ENCODE data around the gene PHF3. TPM values are rescaled to one million over a fixed set of nuclear protein-coding genes. Genes with fewer than 3 reads are reported as not detected.

Gene PHF3
- 11.3 TPM for polyA plus RNA-seq (2012; ENCODE audit: insufficient read length, low read depth)

GRCh38 chr6:63635588-63636517, at the start of gene PHF3:
TSS of gene PHF3 (plus strand) at chr6:63635802. CDS start at chr6:63646552, 10,750 bp downstream.
- TF ChIP-seq FOXP2 (optimal IDR thresholded peaks at IDR 0.05; ENCODE audit: borderline replicate concordance, extremely low read depth, extremely low read length, insufficient read depth) = peak; percentile 99
- TF ChIP-seq SIN3A (IDR thresholded peaks at IDR 0.05; ENCODE audit: borderline replicate concordance, insufficient read depth, low read length) = peak; percentile 43; the same call in 1 of the 2 replicates
- TF ChIP-seq, protein P1, sequence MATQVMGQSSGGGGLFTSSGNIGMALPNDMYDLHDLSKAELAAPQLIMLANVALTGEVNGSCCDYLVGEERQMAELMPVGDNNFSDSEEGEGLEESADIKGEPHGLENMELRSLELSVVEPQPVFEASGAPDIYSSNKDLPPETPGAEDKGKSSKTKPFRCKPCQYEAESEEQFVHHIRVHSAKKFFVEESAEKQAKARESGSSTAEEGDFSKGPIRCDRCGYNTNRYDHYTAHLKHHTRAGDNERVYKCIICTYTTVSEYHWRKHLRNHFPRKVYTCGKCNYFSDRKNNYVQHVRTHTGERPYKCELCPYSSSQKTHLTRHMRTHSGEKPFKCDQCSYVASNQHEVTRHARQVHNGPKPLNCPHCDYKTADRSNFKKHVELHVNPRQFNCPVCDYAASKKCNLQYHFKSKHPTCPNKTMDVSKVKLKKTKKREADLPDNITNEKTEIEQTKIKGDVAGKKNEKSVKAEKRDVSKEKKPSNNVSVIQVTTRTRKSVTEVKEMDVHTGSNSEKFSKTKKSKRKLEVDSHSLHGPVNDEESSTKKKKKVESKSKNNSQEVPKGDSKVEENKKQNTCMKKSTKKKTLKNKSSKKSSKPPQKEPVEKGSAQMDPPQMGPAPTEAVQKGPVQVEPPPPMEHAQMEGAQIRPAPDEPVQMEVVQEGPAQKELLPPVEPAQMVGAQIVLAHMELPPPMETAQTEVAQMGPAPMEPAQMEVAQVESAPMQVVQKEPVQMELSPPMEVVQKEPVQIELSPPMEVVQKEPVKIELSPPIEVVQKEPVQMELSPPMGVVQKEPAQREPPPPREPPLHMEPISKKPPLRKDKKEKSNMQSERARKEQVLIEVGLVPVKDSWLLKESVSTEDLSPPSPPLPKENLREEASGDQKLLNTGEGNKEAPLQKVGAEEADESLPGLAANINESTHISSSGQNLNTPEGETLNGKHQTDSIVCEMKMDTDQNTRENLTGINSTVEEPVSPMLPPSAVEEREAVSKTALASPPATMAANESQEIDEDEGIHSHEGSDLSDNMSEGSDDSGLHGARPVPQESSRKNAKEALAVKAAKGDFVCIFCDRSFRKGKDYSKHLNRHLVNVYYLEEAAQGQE (IDR thresholded peaks at IDR 0.05; ENCODE audit: insufficient read depth in 1 of 2, low read depth in 2 of 2, low read length in 2 of 2) = no peak
- TF ChIP-seq POLR2AphosphoS5 (IDR thresholded peaks at IDR 0.05; ENCODE audit: low read depth, low read length) = peak; percentile 70
- TF ChIP-seq TAF1 (IDR thresholded peaks at IDR 0.05; ENCODE audit: borderline replicate concordance, insufficient read depth, low read length) = peak; percentile 28; the same call in 1 of the 2 replicates

- no peak for TF ChIP-seq FOXP2 (optimal IDR thresholded peaks at IDR 0.05; ENCODE audit: borderline replicate concordance, extremely low read depth, extremely low read length, insufficient read depth)
- no peak for TF ChIP-seq TAF1 (IDR thresholded peaks at IDR 0.05; ENCODE audit: borderline replicate concordance, insufficient read depth, low read length)
- TF ChIP-seq, protein P1 (IDR thresholded peaks at IDR 0.05; ENCODE audit: insufficient read depth in 1 of 2, low read depth in 2 of 2, low read length in 2 of 2) = no peak
- no peak for TF ChIP-seq POLR2AphosphoS5 (IDR thresholded peaks at IDR 0.05; ENCODE audit: low read depth, low read length)
- no peak for TF ChIP-seq SIN3A (IDR thresholded peaks at IDR 0.05; ENCODE audit: borderline replicate concordance, insufficient read depth, low read length)
These were observed 45.6 kb upstream of the PHF3 start for GRCh38 chr6:63589952-63590411.

- TF ChIP-seq TAF1 (IDR thresholded peaks at IDR 0.05; ENCODE audit: borderline replicate concordance, insufficient read depth, low read length) = no peak
- no peak for TF ChIP-seq SIN3A (IDR thresholded peaks at IDR 0.05; ENCODE audit: borderline replicate concordance, insufficient read depth, low read length)
- TF ChIP-seq POLR2AphosphoS5 (IDR thresholded peaks at IDR 0.05; ENCODE audit: low read depth, low read length) = no peak
- TF ChIP-seq, protein P1 (IDR thresholded peaks at IDR 0.05; ENCODE audit: insufficient read depth in 1 of 2, low read depth in 2 of 2, low read length in 2 of 2) = no peak
- TF ChIP-seq FOXP2 (optimal IDR thresholded peaks at IDR 0.05; ENCODE audit: borderline replicate concordance, extremely low read depth, extremely low read length, insufficient read depth) = no peak
These were observed 42.7 kb upstream of the PHF3 start for GRCh38 chr6:63592886-63593285.

- TF ChIP-seq, protein P1 (IDR thresholded peaks at IDR 0.05; ENCODE audit: insufficient read depth in 1 of 2, low read depth in 2 of 2, low read length in 2 of 2) = no peak
- TF ChIP-seq POLR2AphosphoS5 (IDR thresholded peaks at IDR 0.05; ENCODE audit: low read depth, low read length) (no peak), SIN3A (IDR thresholded peaks at IDR 0.05; ENCODE audit: borderline replicate concordance, insufficient read depth, low read length) (no peak), TAF1 (IDR thresholded peaks at IDR 0.05; ENCODE audit: borderline replicate concordance, insufficient read depth, low read length) (no peak), FOXP2 (optimal IDR thresholded peaks at IDR 0.05; ENCODE audit: borderline replicate concordance, extremely low read depth, extremely low read length, insufficient read depth) (no peak)
These were observed 38.2 kb upstream of the PHF3 start for GRCh38 chr6:63597141-63598048.
